HG02798 (cell line): ENCODE results near the gene LDLRAP1.

ENCODE experiments used
- ATAC-seq: cut with Tn5 transposase; IDR thresholded peaks from one replicate; pipeline ENCODE4 v1.9.1; 2021; ENCODE audit warnings: mild to moderate bottlenecking; ENCODE audit not compliant: unreplicated experiment, poor library complexity

The LDLRAP1 gene

DNA sequence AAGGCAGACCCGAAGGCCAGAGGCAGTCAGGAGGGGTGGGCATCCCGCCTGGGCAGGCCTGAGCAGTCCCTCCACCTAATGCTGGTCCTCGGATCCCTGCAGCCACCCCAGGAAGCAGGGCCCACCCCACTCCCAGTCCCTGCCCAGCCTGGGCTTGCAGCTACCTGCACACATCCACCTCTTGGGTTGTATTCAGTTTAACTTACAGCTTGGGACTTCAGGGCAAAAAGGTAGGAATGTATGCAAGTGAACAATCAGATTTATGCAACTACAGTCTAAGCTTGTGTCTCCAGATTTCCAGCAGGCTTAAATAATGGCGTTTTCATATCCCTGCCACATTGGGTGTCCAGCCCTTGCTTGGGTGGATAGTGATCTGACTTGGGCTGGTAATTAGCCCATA lies 17.4 kb downstream of the LDLRAP1 start:
- no peak for ATAC-seq

DNA sequence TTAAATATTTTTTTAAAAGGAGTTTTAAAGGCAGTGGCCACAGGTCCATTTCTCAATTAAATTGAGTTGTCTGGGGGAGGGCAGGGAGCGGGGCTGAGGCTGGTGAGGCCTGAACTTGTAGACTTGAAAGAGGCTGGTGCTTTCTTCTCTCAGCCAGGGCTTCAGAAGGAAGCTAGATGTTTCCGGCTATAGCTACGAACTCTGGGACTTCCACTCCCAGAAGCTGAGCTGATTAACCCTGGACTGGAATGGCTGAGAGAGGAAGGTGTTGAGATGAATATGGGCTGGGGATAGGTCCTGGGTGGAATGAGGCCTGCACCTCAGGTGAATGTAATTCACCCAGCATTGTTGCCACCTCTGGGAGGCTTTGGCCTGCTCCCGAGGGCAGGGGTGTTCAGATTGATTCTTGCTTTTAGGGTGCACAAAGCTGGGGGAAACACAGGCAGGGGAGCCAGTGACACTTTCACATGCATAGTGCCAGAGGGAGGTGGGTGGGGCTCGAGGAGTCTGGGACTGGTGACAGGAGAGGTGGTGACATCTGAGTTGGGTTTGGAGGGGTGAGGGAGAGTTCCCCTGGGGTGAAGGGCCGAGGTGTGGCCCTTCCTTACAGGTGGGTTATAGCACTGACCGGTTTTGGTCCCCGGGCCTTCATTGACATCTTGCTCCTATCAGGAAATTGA lies 18.2 kb downstream of the LDLRAP1 start:
- no peak for ATAC-seq

DNA sequence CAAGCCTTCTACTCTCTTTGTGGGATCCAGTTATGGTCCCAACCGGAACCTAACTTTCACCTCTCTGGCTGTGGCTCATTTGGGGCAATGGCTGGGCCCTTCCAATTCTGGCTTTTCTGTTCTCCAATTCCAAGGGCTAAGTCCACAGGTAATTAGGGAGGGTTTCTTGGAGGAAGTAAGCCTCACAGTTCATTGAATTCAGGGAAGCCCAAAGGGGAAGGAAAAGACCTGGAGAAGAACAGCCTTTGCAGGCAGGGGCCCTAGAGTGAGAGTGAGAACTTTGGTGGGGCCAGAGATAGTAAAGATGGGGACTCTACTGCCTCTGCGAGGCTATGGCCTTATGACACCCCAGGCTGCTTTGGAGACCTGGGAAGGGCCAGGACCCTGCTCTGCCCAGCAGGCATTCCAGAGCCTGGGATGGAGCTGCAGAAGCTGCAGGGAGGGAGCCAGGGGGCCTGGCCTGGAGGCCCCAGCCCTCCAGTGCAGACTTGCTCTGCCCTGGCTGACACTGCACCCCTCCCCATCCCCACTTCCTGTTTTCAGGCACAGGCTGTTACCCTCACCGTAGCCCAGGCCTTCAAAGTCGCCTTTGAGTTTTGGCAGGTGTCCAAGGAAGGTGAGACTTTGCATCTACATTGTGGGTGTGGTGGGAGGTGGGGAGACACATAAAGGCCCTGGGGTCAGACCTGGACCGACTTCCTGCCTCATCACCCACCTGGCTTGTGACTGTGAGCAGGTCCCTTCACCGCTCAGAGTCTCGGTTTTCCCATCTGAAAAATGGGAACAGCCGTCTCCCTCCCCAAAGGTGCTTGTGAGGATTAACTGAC lies 18.9 kb downstream of the LDLRAP1 start:
- ATAC-seq = peak; percentile 75

DNA sequence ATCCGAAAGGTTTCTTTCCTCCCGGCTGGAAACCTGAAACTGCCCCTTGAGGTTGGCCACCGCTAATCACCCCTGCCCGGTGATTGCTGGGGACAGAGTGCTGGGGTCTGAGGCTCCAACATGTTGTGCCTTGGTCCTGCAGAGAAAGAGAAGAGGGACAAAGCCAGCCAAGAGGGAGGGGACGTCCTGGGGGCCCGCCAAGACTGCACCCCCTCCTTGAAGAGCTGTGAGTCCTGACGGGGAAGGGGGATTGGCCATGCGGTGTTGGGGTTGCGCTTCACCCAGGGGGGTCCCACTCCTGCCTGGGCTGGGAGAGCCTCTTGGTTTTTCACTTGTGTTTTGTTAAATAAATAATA lies 19.5 kb downstream of the LDLRAP1 start:
- no peak for ATAC-seq

DNA sequence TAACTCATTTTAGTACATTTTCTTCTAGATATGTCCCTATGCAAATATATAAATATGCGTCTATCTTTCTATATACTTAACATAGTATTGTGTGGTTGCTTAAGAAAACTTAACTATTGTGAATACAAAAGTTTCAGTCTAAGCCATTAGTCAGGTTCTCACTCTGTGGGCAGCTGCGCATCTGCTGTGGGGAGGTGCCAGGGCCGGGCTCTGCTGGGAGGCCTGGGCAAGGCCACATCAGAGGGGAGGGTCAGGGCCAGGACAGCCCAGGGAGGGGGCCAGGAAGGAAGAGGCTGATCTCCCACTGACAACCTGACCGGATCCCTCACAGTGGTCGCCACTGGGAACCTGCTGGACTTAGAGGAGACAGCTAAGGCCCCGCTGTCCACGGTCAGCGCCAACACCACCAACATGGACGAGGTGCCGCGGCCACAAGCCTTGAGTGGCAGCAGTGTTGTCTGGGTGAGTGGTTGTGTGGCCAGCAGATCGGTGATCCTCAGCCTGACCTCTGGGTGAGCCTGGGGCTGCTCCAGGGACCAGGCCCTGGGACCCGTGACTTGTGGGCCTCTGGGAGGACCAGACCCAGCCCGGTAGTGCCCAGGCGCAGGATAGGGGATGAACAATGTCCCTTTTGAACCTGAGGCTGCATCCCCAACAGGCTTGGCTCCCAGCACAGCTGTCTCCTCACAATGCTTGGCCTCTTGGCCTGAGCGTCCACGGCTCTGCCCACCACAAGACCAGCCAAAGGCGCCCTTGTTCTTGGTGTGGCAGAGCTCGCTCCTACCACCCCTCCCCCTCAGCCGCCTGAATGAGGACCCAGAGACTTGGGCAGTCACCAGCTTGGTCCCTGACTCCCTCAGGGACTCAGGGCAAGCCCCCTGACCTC lies 20.2 kb downstream of the LDLRAP1 start:
- ATAC-seq = no peak

DNA sequence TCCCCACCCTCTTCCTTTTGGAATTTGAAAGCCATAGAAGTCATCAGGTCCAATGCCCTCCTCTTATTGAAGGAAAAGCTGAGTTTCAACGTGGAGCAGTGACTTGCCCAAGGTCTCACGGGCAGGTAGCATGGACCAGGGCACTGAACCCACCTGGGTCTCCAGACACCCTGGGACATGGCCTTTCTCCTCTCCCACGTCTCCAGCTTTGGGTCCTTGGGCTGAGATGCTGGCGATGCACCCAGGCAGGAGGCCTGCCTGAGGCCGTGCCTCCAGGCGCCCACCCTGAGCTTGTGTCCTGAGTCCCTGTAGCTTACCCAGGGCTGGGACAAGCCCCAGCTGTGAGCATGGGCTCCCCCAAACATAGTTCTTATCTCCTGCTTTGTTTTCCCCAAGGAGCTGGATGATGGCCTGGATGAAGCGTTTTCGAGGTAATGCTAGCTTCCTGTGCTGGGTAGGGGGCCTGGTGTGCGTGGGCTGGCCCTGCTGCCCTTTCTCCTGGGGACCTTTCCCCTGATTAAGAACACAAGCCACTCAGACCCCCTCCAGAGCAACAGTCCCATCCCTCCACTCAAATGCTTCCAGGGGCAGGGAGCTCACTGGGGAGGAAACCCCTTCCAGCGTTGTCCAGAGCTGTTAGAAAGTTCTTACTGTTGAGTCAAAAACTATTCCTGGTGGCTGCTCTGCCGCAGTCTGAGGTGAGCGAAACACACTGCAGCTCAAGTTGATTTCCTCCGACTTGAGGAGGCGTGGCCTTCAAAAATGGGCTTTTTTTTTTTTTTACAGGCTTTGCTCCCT lies 21.6 kb downstream of the LDLRAP1 start:
- no peak for ATAC-seq

DNA sequence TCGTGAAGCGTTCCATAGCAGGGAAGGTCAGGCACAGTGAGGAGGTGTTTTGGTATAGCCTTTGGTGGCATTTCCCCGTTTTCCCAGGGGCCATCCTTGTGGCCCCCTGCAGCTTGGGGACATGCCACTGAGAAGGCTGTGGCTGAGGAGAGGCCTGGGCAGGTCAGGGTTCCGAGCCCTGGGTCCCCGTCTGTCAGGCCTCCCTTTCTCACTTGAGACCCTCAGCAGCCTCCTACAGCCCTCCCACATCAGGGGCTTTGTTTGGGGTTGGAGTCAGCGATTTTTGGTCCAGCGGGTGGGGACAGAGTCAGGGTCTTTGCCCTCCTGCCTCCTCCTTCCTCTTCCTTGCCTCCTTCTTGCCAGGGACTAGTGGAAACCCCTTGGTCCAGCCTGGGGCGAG lies 22.2 kb downstream of the LDLRAP1 start:
- ATAC-seq = no peak

DNA sequence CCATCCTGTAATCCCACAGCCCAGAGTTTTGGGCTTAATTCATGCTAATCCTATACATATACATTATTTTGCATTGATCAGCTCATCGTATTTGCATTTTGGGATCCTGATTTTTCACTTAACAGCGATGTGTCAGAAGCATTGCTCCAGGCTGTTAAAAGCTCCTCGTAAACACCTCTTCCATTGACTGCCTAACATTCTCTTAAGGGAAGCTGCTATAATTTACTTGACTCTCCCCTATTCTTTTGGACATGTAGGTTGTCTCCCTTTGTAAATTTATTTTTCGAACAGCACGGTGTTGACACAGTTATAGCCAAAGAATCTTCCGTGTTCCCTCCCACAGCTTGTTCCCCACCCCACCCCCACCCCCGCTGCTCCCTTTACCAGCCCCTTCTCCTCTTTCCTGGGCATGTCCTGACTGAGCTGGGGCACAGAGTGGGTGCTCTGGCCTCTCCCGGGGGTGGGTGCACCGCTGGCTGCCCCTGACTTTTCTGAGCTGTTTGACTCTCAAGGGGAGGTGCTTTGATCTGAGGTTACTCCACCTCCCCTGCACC lies 22.8 kb downstream of the LDLRAP1 start:
- ATAC-seq = no peak

DNA sequence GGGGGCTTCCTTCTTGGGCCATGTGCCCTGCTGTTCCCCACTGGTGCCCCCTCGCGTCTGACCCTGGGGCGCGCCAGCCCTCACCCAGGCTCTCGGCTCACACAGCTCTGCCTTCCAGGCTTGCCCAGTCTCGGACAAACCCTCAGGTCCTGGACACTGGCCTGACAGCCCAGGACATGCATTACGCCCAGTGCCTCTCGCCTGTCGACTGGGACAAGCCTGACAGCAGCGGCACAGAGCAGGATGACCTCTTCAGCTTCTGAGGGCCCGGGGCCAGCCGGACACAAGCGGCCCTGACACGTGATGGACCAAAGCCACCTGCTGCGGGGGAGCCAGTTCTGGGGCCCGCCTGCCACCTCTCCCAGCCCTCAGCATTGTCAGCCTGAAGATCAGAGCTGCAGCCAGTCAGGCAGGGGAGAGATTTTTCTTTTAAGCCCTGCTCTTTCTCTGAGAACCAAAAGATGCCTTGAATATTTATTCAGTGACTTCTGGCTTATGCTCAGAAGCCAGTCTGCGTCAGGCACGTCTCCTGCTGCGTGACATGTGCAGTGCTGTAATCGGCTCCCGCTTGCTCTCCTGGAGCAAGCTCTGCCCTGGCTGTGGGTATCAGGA lies 23.4 kb downstream of the LDLRAP1 start:
- no peak for ATAC-seq

DNA sequence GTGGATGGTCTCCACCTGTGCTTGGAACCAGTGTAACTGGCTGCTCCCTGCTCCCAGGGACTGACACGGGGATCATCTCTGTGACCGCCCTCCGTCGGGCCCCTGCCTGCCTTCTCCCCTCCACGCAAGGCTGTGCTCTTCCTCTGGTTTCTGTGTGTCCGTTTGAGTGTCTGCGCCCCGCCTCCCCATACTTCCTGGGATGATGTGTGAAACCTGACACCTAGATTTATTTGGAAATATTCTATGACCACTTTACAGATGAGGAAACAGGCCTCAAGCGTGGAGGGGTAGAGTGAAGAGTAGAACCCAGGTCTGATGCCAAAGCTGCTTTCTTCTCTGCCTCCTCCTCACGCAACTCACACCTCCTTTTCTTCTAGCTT lies 24.3 kb downstream of the LDLRAP1 start:
- ATAC-seq = no peak

DNA sequence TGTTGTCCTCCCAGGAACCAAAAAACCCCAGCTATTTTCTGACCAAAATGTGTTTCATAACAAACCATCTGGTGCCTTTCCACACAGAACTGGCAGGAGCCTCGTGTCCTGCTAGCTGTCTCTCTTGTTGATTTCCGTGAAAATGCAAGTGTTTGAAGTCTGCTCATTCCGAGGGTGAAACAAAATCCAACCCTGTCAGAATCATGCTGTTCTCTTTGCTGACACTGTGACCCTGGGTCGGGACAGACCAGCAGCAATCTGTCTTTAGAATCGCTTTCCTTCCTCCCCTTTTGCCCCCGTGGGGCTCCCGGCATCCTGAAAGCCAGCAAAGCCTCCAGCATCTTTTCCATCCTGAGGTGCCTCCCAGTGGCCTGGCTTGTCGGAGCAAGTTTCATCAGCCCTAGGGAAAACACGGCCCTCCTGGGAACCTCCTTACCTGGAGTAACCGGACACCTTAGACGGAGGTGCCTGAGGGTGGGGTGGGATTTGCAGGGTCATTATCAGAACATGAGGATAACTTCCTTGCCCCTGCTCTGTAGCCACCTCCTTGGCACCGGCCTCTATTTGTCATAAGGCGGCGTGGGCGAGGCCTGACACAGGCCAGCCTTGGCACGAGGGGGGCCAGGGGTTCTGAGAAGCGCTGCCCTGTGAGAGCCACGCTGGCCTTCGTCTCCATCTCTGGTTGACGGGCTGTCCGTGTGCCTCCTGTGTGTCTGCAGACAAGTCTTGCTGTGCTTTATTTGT lies 24.9 kb downstream of the LDLRAP1 start:
- ATAC-seq = no peak

DNA sequence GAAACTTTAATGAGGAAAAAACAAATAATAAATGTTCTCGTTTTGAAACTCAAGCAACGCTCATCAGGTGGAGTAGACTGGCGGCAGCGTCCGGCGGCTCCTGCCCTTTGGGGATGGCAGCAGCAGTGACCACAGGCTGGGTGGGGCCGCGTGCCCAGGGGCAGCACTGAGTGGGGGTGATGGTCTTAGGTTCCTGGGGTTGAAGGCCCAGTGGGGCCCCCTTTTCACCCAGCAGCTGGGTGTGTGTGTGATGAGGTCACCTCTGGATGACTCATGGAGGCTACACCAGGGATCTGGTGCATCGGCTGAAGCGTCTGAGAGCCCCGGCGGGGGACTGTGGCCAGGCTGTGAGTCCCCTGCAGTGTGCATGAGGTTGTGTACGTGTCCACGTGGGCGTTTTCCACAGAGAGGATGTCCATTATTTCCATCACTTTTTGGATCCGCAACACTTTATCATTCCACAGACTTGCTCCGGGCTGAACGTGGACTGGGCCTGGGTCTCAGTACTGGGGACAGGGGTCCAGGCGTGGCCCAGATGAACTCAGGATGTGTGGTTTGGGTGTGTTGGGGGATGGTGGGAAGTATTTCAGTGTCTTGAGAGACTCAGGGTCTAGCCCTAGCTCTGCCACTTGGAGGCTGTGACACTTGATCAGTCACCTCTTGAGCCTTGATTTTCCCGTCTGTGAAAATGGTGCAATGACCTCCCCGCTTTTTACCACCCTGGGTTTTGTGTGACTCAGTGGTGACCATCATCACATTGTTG lies 25.6 kb downstream of the LDLRAP1 start:
- no peak for ATAC-seq

DNA sequence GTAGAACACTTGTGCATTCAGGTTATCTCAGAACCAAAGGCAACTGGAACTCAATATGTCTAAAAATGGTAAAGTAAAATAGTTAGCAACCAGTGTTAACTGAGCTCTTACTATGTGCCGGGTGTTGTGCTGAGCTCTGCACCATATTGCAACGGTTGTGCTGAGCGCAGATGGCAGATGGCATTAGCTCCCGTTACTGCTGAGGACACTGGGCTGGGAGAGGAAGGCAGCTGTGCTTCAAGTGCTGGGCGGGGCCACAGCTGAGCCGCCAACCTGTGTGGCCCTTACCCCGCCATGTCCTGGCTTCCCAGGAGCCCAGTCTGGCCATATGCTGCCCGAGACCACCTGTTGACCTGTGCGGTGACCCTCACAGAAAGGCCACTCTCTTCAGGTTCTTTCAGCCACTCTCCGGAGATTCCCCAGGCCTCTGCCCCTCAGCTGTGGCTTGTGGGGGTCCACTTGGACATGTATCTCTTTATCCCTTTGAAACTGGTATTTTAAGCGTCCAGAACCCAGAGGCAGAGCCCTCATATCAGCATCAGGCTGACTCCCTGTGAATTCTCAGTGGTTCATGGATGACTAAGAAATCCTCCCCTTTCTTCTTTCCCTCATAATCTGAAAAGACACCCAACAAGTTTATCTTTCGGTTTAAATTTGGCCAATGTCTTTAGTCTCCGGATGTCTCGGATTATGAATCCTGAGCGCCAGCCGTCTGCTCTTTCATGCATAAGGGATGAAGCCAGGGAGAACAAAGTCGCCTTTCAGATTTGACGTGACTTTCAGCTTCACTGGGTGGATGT lies 26.4 kb downstream of the LDLRAP1 start:
- ATAC-seq = no peak

DNA sequence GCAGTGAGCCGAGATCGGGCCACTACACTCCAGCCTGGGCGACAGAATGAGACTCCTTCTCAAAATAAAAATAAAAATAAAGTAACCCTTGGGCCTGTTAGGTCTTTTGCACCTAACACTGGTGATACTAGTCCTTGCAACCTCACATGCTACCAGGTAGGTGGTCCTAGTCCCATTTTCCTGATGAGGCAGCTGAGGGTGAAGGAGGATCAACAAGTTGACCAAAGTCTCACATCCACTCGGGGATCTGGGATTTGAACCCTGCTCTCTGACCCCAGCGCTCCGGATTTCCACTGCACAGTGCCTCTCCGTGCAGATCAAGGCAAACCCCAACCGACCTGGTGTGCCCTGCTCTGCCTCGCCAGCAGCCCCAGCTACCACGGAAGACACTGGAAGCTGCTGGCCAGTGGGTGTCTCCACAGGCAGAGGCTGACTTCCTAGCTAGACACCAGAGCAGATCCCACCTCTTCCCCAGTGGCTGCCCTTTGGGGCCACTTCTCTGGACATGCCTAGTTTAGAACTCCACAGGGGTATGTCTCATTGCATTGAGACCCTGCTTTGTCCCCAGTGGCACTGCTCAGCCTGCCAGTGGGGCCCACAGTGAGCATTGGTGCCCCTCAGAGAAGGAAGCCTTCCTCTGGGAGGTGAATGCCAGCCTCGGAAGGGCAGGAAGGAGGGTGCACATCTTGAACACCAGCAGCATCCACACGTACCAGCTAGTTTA lies 27.6 kb downstream of the LDLRAP1 start:
- ATAC-seq = no peak

DNA sequence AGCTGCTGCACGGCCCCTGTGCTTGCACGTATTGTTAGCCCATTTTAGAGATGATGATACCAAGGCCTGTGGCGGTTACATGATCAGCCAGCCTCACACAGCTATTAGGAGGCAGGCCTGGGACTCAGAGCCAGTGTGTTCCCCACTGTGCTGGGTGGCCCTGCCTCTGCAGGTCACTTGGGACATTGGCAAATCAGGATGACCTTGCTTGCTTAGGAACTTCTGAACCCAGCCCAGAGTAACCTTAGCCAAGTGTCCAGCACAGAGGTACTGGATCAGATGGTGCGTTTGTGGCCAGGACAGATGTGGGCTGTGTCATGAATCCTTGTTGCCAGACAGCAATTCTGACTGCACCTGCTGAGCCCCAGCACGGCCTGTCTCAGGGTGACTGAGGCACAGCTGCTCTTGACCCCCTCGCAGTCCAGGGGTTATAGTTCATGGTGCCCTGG lies 28.1 kb downstream of the LDLRAP1 start:
- no peak for ATAC-seq

DNA sequence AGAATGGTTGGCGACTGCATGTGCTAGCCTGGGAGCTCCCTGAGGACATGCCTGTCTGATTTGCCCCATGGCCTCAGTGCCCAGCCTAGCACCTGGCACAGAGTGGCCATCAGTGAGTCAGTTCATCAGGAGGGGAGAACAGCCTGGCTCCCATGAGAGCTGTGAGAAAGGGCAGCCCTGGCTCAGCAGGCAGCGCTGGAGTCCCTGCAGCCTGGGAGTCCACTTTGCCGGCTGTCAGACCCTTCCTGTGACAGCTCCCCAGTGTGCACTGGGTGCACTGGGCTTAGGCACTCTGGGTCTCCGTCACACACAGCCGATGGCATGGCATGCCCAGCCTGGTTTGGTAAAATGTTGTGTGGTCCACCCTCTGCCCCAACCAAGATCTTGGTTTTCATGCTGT lies 28.7 kb downstream of the LDLRAP1 start:
- ATAC-seq = no peak
